Bronchus fibroblast of lung (primary cell): ENCODE results near the gene RAB40C. TPM values are rescaled to one million over a fixed set of nuclear protein-coding genes. Genes with fewer than 3 reads are reported as not detected.

Source experiments
- total RNA-seq: library from RNA; depleted of rRNA; stranded (reverse); fragments of >200 nt; gene quantifications from 2 replicates; pipeline ENCODE4 v1.2.3, GENCODE V29; 2015

Gene RAB40C
- total RNA-seq: 18.1 and 22.2 TPM in 2 replicates

GRCh38 chr16:589658-590187 is at the start of gene RAB40C:
Gene RAB40C (plus strand): TSS chr16:590066. CDS start chr16:590292, 226 bp downstream.

GRCh38 chr16:560204-560700 is 29.6 kb upstream of the RAB40C start, which contains the start of gene PRR35:
Gene PRR35 (plus strand): TSS chr16:560394. CDS start chr16:563295, 2,901 bp downstream.

GRCh38 chr16:566475-567372 is 23.1 kb upstream of the RAB40C start, which contains the start of gene NHLRC4:
Gene NHLRC4 (plus strand): TSS chr16:567005. CDS start chr16:568048, 1,043 bp downstream.

GRCh38 chr16:569445-570254 is 20.2 kb upstream of the RAB40C start, which contains the start of gene PIGQ:
Gene PIGQ (plus strand): TSS chr16:569968. CDS start chr16:574075, 4,107 bp downstream.

GRCh38 chr16:630815-631405 is 41.0 kb downstream of the RAB40C start, which contains the start of gene WFIKKN1:
Gene WFIKKN1 (plus strand): TSS chr16:630985. CDS start chr16:631254, 269 bp downstream.

GRCh38 chr16:636206-637080 is 46.6 kb downstream of the RAB40C start, which contains the start of gene METTL26:
Gene METTL26 (minus strand): TSS chr16:636305. CDS start chr16:636290, 15 bp downstream.

GRCh38 chr16:641326-642188 is 51.7 kb downstream of the RAB40C start, which contains the start of gene MCRIP2:
Gene MCRIP2 (plus strand): TSS chr16:641828. CDS start chr16:641992, 164 bp downstream.

GRCh38 chr16:648781-649589 is 59.1 kb downstream of the RAB40C start, which contains the start of gene WDR90:
Gene WDR90 (plus strand): TSS chr16:649365. CDS start chr16:649417, 52 bp downstream.

GRCh38 chr16:667780-668518 is 78.1 kb downstream of the RAB40C start, which contains the start of gene RHOT2:
Gene RHOT2 (plus strand): TSS chr16:668132. CDS start chr16:668200, 68 bp downstream.

GRCh38 chr16:674968-675883 is 85.4 kb downstream of the RAB40C start, which contains the start of gene RHBDL1:
Gene RHBDL1 (plus strand): TSS chr16:675671. CDS start chr16:675791, 120 bp downstream.

Other genes starting within 250 kb of the RAB40C start
- gene AXIN1, start 237.3 kb upstream of the RAB40C start, total RNA-seq: 18.0 and 19.0 TPM in 2 replicates
- 186 and 196 TPM in 2 replicates for gene MRPL28, start 219.5 kb upstream of the RAB40C start, total RNA-seq
- 41.5 and 49.5 TPM in 2 replicates for gene PGAP6, start 208.1 kb upstream of the RAB40C start, total RNA-seq
- gene NME4, start 192.9 kb upstream of the RAB40C start, total RNA-seq: 158 and 175 TPM in 2 replicates
- gene DECR2, start 188.2 kb upstream of the RAB40C start, total RNA-seq: 21.5 and 24.1 TPM in 2 replicates
- 15.3 and 17.5 TPM in 2 replicates for gene RAB11FIP3, start 164.4 kb upstream of the RAB40C start, total RNA-seq
- 32.6 and 39.8 TPM in 2 replicates for gene CAPN15, start 62.4 kb upstream of the RAB40C start, total RNA-seq
- not detected in 2 replicates for gene PRR35, start 29.7 kb upstream of the RAB40C start, total RNA-seq
- 0.50 and 0.59 TPM in 2 replicates for gene NHLRC4, start 23.1 kb upstream of the RAB40C start, total RNA-seq
- gene PIGQ, start 20.1 kb upstream of the RAB40C start, total RNA-seq: 29.1 and 37.9 TPM in 2 replicates
- 0.30 and 0.50 TPM in 2 replicates for gene WFIKKN1, start 40.9 kb downstream of the RAB40C start, total RNA-seq
- 209 and 228 TPM in 2 replicates for gene METTL26, start 46.2 kb downstream of the RAB40C start, total RNA-seq
- 21.4 and 23.2 TPM in 2 replicates for gene MCRIP2, start 51.8 kb downstream of the RAB40C start, total RNA-seq
- gene WDR90, start 59.3 kb downstream of the RAB40C start, total RNA-seq: 13.3 and 14.9 TPM in 2 replicates
- 56.0 and 63.4 TPM in 2 replicates for gene RHOT2, start 78.1 kb downstream of the RAB40C start, total RNA-seq
- gene RHBDL1, start 85.6 kb downstream of the RAB40C start, total RNA-seq: 0.50 and 1.5 TPM in 2 replicates
- gene STUB1, start 90.3 kb downstream of the RAB40C start, total RNA-seq: 213 and 221 TPM in 2 replicates
- 58.3 and 69.4 TPM in 2 replicates for gene JMJD8, start 94.3 kb downstream of the RAB40C start, total RNA-seq
- gene WDR24, start 100.3 kb downstream of the RAB40C start, total RNA-seq: 12.3 and 13.2 TPM in 2 replicates
- 0.17 and 0.45 TPM in 2 replicates for gene FBXL16, start 115.7 kb downstream of the RAB40C start, total RNA-seq
- 49.1 and 68.7 TPM in 2 replicates for gene METRN, start 125.1 kb downstream of the RAB40C start, total RNA-seq
- 30.3 and 33.7 TPM in 2 replicates for gene ANTKMT, start 131.1 kb downstream of the RAB40C start, total RNA-seq
- gene CCDC78, start 136.4 kb downstream of the RAB40C start, total RNA-seq: 0.67 and 1.5 TPM in 2 replicates
- 13.1 and 14.0 TPM in 2 replicates for gene HAGHL, start 137.0 kb downstream of the RAB40C start, total RNA-seq
- 22.0 and 26.4 TPM in 2 replicates for gene CIAO3, start 150.9 kb downstream of the RAB40C start, total RNA-seq
- under 0.01 TPM in 1 of 2 replicates, not detected in the other for gene MSLN, start 170.7 kb downstream of the RAB40C start, total RNA-seq
- gene RPUSD1, start 198.3 kb downstream of the RAB40C start, total RNA-seq: 29.1 and 36.0 TPM in 2 replicates
- 29.8 and 32.7 TPM in 2 replicates for gene CHTF18, start 198.6 kb downstream of the RAB40C start, total RNA-seq
- gene GNG13, start 210.7 kb downstream of the RAB40C start, total RNA-seq: not detected in 2 replicates